GM19035 (cell line): ENCODE measurements around the gene TEX22.

ENCODE experiments used
- ATAC-seq: cut with Tn5 transposase; IDR thresholded peaks from one replicate; pipeline ENCODE4 v1.9.1; 2021; ENCODE audit not compliant: unreplicated experiment

The TEX22 gene

DNA sequence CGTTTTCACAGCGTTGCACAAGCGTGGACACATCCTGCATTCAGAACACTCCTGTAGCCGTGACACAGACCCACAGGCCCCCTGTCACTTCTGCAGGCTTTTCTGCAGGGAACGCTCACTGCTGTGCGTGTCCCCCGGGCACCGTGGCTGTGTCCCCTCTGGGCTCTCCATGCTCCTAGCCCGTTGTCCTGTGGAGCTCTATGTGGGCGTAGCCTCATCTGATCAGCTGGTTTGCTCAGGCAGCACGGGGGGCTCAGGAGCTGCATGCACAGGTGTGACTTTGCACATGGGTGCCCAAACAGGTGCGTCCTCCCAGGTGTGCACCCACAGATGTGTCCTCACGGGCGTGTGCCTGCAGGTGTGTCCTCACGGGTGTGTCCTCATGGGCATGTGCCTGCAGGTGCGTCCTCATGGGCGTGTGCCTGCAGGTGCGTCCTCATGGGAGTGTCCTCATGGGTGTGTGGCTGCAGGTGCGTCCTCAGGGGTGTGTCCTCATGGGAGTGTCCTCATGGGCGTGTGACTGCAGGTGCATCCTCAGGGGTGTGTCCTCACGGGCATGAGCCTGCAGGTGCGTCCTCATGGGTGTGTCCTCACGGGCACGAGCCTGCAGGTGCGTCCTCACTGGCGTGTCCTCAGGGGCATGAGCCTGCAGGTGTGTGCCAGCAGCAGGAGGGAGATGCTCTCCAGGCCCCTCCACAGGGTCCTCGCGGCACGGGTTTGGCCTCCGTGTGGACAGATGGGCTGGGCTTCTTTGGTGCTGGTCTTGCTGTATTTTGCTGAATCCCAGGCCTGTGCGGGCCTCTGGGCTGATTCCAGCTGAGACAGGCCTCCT, 38.8 kb downstream of the TEX22 start:
- ATAC-seq = no peak

DNA sequence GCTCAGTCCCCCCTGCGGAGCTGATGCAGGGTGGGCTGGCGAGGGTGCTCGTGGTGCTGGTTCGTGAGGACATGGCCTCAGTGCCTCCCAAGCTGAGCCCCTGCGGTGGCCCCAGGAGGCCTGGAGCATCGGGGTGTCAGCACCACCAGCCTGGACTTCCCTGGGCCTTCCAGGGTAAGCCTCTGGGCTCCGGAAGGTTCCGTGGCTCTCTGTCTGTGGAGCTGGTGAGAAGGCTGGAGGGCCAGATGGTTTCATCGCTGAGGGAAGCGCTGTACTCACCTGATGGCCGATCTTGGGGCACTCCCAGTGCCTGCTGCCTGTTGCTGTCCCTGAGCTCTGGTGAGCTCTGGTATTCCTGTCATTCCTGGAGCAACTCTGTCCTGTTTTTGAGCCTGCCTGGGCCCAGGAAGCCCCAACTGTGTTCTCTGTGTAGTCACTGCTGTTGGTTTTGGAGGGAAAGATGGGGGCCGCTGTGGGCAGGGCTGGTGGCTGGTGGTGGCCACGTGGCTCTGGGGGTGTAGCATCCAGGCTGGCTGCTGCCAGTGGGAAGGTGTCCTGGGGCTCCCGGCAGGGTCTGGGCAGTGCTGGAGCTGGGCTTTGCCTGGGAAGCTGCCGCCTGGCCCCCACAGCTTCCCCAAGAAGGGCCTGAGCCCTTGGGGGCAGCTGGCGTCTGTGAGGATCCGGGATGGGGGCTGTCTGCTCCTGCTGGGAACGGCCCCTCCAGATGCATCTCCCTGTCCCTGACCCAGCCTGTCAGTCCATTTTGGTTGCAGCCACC, 39.6 kb downstream of the TEX22 start:
- ATAC-seq = no peak

DNA sequence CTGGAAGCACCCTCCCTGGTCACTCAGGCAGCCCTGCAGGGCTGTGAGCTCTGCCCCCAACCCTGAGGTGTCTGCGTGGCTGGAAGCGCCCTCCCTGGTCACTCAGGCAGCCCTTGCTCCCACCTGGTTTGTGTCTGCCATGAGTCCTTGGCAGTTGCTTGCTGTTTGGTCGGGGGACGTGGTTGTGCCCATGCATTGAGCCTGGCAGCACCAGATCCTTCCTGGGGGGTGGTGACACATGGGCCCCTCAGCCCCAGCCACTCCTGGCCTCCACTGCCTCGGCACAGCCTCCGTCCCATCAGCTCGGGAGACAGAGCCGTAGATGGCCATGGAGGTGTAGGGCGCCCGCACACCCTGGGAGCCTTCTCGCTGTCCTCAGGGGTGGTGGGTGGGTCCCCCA, 40.8 kb downstream of the TEX22 start:
- ATAC-seq = no peak

DNA sequence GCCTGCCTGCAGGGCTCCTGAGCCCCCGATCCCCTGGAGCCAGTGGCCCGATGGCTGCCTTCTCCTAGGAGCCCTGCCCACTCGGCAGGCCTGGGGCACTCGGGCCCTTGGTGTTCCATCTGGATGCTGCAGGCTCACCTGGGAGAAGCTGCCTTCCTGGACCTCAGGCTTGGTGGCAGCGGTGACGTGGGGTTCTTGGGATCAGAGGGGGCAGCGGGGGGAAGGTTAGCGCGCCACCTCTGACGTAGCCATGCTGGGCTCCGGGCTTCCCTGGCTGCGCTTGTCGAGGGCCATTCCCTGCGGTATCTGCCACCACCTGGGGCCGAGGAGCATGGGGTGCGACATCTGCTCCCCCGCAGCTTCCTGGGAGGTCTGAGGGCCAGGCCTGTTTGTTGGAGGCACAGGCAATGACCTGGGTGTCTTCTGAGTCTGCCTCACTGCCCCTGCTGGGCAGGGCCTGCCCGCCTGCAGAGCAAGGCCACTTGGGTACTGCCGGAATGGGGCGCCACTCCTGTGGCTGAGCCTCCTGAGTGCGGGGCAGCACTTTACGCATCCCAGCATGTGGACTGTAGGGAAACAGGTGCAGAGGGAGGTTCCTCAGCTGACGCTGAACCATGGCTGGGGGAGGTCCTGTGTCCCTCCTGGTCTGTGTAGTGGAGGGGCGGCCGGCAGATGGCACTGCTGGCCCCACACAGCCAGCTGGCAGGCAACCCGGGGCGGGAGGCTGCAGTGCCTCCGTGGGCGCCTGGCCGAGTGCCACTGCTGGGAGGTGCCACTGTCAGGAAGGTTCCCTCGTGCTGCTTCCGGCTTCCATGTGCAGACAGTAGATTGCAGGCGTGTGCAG, 41.6 kb downstream of the TEX22 start:
- ATAC-seq = no peak

DNA sequence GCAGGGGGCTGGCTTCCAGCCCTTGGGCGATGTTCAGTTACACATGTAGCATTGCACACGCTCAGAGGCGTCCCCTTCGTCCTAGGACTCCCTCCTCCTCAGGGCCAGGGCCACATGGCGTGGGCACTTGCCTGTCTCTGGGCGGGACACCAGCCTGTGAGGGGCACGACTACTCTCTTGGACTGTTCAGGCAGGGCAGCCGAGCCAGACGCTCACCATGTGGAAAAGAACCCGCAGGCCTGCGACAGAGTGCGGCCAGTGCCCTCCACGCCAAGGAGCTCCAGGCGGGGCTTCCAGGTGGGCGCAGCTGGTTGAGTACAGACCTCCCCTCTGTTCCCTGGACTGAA, 42.2 kb downstream of the TEX22 start:
- ATAC-seq = no peak

DNA sequence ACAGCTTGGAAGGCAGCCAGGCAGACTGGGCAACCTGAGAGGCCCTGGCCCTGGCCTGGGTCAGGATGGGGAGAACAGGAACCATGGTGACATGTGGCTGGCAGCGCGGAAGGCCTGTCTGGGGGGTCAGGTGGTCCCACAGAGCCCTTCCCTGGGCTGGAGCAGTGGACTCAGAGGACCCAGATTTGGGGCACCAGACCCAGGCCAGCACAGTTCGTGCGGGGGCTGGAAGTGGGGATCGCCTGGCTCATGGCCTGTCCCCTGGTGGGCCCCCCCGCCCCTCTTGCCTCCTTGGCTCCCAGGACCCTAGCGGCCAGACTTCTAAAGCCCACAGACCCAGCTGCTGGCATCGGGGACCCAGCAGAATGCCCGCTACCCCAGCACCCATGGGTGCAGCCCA, 42.7 kb downstream of the TEX22 start:
- ATAC-seq = no peak

DNA sequence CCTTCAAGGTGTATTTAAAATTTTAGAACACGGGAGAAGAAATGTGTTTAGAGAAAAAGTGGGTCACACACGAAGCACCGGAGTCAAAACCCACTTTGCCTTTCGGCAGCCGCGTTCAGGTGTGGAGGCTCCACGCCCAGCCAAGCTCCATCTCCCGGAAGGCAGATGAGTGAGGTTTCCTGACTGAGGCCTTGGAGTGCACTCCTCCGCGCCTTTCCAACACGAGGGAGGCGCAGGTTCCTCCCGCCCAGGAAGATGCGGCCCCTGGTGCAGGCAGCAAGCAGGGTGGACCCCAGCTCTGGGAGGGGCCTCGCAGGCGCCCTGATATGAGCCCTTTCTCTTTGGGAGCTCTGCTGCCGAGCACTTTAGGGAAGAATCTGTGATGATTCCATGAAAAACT, 43.8 kb downstream of the TEX22 start:
- no peak for ATAC-seq

DNA sequence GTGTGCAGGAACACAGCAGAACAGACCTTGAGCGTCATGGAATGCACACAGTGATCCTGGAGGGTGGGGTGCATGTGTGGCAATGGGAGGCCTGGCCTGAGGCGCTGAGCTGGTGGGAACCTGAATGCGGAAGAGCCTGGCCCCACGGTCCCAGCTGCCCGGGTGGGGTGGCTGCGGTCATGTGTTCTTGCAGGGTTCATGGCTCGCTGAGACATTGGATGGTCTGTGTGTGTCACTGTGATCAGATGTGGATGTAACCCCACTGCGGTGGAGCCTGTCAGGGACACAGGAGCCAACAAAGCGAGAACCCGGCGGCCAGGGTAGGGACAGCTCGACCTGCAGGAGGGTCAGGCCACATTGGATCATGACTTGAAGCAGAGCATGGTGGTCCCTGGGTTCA, 44.5 kb downstream of the TEX22 start:
- ATAC-seq = no peak

DNA sequence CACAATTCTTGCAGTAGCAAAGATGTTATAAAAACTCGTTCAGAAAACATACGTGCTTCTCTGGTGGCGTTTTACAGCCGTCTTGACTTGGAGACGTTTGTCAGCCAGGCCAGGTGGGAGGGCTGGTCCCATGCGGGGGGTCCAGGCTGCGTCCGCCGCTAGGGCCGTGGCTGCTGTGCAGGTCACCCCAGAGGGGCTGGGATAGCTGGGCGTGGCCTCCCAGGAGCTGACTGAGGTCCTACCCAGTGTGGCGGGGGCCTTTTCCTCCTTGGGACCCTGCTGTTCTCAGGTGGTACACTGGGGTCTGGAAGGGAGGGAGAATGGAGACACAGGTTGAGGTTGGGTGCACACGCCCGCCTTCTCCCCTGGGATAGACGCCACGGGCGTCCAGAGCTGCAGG, 46.5 kb downstream of the TEX22 start:
- ATAC-seq = no peak

DNA sequence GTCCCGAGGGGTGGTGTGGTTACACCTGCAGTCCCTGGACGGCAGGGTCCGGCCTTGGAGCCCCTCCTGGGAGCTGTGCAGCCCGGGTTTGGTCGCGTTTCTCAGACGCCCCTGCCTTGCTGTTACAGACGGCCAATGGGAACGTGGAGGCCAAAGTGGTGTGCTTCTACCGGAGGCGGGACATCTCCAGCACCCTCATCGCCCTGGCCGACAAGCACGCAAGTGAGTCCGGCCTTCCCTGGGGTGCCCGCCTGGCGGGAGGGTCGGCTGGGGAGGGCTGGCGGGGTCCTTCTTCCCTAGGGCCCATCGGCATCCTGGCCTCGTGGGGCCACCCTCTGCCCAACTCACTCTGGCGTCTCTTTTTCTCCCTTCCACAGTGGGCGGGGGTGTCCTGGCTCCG, 47.0 kb downstream of the TEX22 start:
- ATAC-seq = no peak

DNA sequence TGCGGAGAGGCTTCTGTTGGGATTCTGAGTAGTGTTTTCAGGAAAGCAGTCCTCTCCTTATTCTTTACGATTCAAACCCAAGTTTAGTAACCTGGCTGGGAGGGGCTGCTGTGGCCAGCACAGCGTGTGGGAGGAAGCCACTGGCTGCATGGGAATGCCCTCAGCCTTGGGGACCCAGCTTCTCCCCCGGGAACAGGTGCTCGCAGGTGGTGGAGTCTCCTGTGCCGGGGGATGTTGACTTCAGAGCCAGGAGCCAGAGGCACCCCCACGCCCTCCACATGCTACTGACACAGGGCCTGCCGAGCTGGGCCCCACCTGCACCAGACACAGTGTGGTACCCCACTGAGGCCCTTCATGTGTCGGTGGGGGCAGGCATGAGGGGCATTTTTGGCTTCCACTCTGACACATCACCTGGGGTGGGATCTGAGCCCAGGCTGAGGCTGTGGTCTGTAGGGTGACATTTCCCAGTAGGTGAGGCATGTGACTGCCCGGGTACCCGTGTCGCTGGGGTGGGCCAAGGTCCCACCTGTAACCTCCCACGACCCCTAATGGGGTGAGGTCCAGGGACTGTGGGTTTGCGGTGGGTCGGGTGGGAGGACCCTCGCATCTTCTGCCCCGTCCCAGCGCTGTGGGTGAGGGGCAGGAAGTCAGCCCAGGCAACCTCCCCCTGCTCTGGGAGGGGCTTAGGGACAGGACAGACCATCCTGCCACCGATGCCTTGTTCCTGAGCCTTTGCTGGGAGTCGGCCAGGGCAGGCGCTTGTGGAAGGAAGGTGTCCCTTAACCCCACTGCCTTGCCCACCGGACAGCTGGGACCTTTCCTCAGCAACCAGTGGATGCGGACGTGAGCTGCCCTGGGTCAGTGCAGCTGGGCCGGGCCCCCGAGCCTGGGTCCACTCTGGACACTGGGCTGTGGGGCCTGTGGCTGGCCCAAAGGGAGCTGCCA, 47.8 kb downstream of the TEX22 start:
- no peak for ATAC-seq

DNA sequence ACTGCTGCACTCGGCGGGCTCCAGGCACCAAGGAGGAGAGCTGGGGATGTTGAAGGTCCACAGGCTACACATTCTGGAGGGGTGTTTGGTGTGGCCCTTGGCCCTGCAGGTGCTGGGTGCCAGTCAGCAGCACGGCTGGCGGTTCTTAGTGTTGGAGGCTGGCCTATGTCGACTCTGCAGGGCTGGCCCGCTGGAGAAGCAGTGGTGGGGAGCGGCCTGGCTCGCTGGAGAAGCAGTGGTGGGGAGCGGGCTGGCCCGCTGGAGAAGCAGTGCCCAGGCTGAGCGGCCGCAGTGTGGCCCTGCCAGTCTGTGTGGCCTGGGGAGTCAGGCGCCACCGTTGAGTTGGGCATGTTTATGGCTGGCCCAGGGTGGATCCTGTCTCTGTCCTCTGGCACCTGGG, 48.6 kb downstream of the TEX22 start:
- ATAC-seq = no peak

DNA sequence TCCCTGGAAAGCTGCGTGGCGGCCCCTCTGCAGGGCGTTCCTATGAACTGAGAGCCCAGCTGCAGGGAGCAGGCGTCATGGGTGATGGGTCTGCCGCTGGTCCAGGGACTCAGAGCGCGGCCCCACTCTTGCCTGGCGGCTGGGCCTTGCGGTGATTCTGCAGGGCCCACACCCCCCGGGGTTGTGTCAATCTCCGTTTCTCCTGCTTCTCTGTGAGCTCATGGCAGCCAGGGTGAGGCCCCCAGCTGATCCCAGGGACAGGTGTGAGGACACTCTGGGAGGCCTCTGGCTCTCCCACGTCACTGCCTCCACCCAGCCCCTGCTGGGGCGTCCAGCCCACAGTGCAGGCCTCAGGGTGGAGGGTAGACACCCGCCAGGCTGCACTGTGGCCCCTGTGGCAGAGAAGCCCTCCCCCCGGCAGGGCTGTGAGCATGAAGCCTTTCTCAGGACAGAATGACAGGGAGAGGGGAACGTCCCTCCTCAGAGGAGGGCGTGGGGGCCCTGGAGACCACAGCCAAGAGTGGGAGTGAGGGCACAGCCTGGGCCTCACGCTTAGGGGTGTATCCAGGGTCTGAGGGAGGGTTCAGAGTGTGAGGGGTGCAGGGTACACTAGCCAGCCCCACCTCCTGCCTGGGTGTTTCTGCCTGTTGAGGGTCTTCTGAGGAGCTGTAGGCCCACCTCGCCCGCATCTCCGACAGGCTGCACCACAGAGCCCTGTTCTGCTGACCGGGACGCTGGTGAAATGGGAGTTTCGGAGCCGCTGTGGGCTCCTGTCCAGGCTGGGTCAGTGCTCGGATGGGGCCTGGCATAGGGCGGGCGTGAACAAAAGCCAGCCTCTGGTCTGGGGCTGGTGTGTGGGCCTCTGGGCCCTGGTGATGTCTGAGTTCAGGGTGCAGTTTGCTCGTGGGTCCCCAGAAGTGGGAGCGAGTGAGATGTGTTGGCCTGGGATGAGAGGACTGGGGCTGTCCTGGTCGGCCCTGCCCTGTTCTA, 49.6 kb downstream of the TEX22 start:
- ATAC-seq = no peak

DNA sequence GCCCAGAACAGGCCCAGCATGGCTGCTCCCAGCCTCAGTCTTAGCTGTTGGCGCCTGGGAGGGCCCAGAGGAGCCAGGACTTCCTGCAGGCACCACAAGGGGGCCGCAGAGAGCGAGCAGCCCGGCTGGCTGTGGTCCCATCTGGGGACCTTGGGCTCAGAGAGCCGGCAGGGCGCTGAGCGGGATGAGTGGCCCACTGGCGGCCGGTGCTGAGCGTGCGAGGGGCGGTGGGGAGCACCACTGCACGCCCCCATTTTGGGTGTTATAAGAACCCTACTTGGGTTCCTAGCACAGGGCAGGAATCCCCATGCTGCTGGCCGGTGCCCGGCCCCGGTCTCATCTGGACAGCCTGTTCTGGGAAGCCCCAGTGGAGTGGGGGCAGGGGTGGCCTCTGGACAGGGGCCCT, 50.4 kb downstream of the TEX22 start:
- no peak for ATAC-seq

DNA sequence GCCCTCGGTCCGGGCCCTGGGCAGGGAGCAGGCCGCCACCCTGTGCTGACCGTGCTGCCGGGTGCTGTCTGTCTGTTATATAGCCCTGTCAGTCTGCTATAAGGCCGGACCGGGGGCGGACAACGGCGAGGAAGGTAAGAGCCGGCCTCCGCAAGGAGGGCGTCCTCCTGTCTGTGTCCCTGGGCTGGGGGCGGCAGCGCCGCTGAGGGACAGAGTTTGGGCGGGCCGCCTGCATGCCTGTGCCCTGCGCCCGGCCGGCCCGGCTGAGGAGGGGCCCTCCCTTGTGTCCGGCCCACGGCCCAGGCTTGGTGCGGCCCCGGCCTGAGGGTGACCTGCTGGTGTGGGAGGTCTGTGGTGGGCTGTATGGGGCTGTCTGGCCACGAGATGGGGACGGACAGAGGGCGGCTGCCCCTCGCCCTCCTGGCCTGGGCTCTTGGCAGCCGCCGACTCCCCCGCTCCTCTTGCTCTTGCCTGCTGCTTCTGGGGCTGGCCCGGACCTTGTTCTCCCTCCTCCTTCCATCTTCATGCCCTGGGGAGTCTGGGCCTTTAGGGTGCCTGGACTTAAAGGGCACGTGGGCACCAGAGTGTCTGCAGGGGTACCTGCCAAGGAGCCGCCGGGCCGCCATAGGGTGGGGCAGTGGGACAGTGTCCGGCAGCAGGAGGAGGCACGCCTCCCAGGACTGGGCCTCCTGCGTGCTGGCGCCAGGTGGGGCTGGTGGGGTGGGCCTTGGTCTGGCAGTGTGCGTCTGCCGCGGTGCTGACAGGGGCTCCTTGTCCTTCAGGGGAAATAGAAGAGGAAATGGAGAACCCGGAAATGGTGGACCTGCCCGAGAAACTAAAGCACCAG, 51.2 kb downstream of the TEX22 start:
- ATAC-seq = no peak

DNA sequence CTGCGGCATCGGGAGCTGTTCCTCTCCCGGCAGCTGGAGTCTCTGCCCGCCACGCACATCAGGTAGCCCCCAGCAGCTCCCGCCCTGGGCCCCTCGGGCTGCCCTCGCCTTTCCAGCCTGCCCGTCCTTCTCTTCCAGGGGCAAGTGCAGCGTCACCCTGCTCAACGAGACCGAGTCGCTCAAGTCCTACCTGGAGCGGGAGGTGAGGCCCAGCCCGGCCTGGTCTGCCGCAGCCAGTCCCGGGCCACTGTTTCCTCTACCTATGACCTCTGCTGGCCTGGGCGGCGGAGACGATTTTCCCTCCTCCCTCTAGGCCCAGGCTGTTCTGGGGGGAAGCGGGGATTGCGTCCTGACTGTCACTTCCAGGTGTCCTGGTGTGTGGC, 51.8 kb downstream of the TEX22 start:
- no peak for ATAC-seq

DNA sequence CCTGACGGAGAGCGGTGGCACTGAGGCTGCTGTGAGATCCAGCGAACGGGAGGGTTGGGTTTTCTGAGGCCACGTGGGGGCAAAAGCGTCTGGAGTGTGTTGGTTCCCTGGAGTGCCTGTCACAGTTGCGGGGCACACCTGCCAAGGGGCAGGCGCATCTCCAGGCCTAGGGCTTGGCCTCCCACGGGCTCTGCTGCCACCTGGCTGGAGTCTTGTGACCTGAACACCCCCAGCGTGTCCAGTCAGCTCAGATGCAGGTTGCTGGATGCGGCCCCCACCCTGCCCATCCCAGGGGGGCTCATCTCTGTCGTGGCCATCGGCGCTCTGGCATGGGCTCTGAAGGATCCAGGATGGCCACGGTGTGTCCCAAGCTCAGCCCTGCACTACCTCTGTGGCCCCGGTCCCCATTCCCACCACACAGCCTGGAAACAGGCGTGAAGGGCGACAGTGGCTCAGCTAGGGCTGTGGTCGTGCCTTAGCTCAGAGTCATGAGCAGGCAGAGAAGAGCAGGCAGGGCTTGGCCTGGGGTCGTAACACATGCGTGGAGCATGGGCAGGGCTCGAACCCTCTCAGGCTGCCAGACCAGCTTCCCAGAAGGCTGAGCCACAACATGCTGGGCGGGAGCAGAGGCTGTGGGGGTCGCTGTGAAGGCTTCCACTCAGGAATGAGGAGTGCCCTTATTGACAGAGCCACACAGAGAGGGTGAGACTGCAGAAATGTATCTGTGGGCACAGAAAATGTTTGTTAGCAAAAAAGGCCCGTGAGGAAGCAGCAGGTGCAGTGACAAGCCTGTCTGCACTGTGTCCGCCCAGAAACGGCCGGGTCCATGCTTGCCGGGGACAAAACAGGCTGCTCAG, 52.8 kb downstream of the TEX22 start:
- no peak for ATAC-seq

DNA sequence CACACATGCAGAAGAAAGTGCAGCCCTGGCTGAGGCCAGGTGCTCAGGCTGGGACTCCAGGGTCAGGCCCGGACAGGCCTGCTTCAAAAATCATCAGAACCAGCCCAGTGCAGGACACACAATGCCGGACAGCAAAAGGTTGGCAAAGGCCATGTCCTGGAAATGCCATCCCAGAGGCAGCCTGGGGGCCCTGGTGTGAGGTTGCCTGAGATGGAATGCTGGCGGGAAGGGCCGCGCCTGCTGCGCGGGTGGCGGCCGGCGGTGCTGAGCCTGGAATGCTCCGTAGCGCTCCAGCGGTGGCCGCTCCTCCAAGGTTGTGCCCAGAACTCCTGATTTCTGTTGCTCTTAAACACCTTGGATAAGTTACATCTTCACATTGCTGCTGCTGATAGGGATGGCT, 54.6 kb downstream of the TEX22 start:
- ATAC-seq = no peak
